ENCODE data around the gene CCL22.
"Not testable (repeated sequence)": the region's sequence is repeated elsewhere in the genome, so short reads cannot be mapped to it uniquely, and the experiment has no call there.

DNA sequence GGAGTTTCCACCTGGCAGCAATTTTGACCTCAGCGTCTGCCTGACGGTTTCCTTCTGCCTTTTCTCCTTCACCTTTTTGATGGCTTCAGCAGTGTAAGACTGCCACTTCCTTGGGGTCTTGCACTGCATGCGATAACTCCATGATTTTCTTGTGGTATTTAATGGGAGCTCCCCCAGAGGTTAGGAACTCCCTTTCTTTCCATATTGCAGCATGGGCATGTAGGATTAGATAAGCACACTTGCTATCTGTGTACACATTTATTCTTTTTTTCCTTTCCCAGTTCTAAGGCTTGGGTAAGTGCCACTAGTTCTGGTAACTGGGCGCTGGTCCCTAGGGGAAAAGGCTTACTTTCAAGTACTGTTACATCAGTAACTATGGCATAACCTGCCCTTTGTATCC is 38.9 kb downstream of the CCL22 start:
- TF ChIP-seq, protein P1, sequence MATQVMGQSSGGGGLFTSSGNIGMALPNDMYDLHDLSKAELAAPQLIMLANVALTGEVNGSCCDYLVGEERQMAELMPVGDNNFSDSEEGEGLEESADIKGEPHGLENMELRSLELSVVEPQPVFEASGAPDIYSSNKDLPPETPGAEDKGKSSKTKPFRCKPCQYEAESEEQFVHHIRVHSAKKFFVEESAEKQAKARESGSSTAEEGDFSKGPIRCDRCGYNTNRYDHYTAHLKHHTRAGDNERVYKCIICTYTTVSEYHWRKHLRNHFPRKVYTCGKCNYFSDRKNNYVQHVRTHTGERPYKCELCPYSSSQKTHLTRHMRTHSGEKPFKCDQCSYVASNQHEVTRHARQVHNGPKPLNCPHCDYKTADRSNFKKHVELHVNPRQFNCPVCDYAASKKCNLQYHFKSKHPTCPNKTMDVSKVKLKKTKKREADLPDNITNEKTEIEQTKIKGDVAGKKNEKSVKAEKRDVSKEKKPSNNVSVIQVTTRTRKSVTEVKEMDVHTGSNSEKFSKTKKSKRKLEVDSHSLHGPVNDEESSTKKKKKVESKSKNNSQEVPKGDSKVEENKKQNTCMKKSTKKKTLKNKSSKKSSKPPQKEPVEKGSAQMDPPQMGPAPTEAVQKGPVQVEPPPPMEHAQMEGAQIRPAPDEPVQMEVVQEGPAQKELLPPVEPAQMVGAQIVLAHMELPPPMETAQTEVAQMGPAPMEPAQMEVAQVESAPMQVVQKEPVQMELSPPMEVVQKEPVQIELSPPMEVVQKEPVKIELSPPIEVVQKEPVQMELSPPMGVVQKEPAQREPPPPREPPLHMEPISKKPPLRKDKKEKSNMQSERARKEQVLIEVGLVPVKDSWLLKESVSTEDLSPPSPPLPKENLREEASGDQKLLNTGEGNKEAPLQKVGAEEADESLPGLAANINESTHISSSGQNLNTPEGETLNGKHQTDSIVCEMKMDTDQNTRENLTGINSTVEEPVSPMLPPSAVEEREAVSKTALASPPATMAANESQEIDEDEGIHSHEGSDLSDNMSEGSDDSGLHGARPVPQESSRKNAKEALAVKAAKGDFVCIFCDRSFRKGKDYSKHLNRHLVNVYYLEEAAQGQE (tag by site-specific recombination; IDR thresholded peaks at IDR 0.05), result not testable (repeated sequence)
- TF ChIP-seq ZNF530 (tag by site-specific recombination; IDR thresholded peaks at IDR 0.05; ENCODE audit: low read depth); ZNF239 (tag by site-specific recombination; IDR thresholded peaks at IDR 0.05); EGR2 (tag by site-specific recombination; IDR thresholded peaks at IDR 0.05; ENCODE audit: low read depth); ZNF121 (tag by site-specific recombination; IDR thresholded peaks at IDR 0.05); ZNF324 (tag by site-specific recombination; IDR thresholded peaks at IDR 0.05); ZNF248 (tag by site-specific recombination; IDR thresholded peaks at IDR 0.05); SP2 (tag by site-specific recombination; IDR thresholded peaks at IDR 0.05); ZNF677 (tag by site-specific recombination; IDR thresholded peaks at IDR 0.05); OVOL3 (tag by site-specific recombination; IDR thresholded peaks at IDR 0.05); ZBTB21 (tag by site-specific recombination; IDR thresholded peaks at IDR 0.05); KLF9 (tag by site-specific recombination; IDR thresholded peaks at IDR 0.05; ENCODE audit: low read depth): not testable (repeated sequence)
- TF ChIP-seq, protein P2, sequence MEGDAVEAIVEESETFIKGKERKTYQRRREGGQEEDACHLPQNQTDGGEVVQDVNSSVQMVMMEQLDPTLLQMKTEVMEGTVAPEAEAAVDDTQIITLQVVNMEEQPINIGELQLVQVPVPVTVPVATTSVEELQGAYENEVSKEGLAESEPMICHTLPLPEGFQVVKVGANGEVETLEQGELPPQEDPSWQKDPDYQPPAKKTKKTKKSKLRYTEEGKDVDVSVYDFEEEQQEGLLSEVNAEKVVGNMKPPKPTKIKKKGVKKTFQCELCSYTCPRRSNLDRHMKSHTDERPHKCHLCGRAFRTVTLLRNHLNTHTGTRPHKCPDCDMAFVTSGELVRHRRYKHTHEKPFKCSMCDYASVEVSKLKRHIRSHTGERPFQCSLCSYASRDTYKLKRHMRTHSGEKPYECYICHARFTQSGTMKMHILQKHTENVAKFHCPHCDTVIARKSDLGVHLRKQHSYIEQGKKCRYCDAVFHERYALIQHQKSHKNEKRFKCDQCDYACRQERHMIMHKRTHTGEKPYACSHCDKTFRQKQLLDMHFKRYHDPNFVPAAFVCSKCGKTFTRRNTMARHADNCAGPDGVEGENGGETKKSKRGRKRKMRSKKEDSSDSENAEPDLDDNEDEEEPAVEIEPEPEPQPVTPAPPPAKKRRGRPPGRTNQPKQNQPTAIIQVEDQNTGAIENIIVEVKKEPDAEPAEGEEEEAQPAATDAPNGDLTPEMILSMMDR (tag by site-specific recombination; IDR thresholded peaks at IDR 0.05), result not testable (repeated sequence)
- TF ChIP-seq, protein P3, sequence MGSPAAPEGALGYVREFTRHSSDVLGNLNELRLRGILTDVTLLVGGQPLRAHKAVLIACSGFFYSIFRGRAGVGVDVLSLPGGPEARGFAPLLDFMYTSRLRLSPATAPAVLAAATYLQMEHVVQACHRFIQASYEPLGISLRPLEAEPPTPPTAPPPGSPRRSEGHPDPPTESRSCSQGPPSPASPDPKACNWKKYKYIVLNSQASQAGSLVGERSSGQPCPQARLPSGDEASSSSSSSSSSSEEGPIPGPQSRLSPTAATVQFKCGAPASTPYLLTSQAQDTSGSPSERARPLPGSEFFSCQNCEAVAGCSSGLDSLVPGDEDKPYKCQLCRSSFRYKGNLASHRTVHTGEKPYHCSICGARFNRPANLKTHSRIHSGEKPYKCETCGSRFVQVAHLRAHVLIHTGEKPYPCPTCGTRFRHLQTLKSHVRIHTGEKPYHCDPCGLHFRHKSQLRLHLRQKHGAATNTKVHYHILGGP (tag by site-specific recombination; IDR thresholded peaks at IDR 0.05), result not testable (repeated sequence)

Data from HEK293 (cell line).